GM08714 (cell line): ENCODE data around the gene RGS19.

ENCODE experiments used
- H3K4me3 ChIP-seq: fragments of 200-500 bp; sonication (Bioruptor generic); 2 replicates; pipeline ENCODE4 v1.5.1; 2014; ENCODE audit warnings: mild to moderate bottlenecking, low read length, inconsistent platforms
- ZNF274 ChIP-seq: IDR thresholded peaks from 2 replicates; pipeline ENCODE4 v1.6.1; 2012; ENCODE audit warnings: mild to moderate bottlenecking, low read depth, low read length

The RGS19 gene

GRCh38 chr20:64051561-64052325 lies 27.6 kb downstream of the RGS19 start:
- no peak overlapping the region for H3K4me3 ChIP-seq
- no peak for TF ChIP-seq ZNF274

- no peak overlapping the region for H3K4me3 ChIP-seq
- TF ChIP-seq ZNF274: no peak
These were observed 28.3 kb downstream of the RGS19 start for GRCh38 chr20:64051033-64051452.

GRCh38 chr20:64050261-64051032 lies 28.9 kb downstream of the RGS19 start:
- no peak for TF ChIP-seq ZNF274
- H3K4me3 ChIP-seq: no peak overlapping the region

- H3K4me3 ChIP-seq: no peak overlapping the region
- TF ChIP-seq ZNF274: no peak
These were observed 29.4 kb downstream of the RGS19 start for GRCh38 chr20:64049878-64050260.

GRCh38 chr20:64049060-64049877 lies 30.0 kb downstream of the RGS19 start, which contains the start of gene SOX18:
Gene SOX18, minus strand, starts transcription at chr20:64049639. Its CDS starts 123 bp downstream, at chr20:64049516.
- H3K4me3 ChIP-seq: no peak within 1 kb of the TSS

GRCh38 chr20:64048402-64049044 lies 30.8 kb downstream of the RGS19 start:
- H3K4me3 ChIP-seq: no peak overlapping the region
- TF ChIP-seq ZNF274: no peak

More at GRCh38 chr20:64049060-64049877, 30.0 kb downstream of the RGS19 start, which contains the start of gene SOX18:
- TF ChIP-seq ZNF274: no peak

- no peak for TF ChIP-seq ZNF274
- H3K4me3 ChIP-seq: no peak overlapping the region
These were observed 31.3 kb downstream of the RGS19 start for GRCh38 chr20:64047968-64048401.

GRCh38 chr20:64047046-64047389 lies 32.3 kb downstream of the RGS19 start:
- no peak overlapping the region for H3K4me3 ChIP-seq
- no peak for TF ChIP-seq ZNF274

- no peak overlapping the region for H3K4me3 ChIP-seq
- no peak for TF ChIP-seq ZNF274
These were observed 33.8 kb downstream of the RGS19 start for GRCh38 chr20:64045346-64046011.

GRCh38 chr20:64044484-64045247 lies 34.7 kb downstream of the RGS19 start:
- H3K4me3 ChIP-seq: no peak overlapping the region
- TF ChIP-seq ZNF274: no peak

- no peak overlapping the region for H3K4me3 ChIP-seq
- no peak for TF ChIP-seq ZNF274
These were observed 35.5 kb downstream of the RGS19 start for GRCh38 chr20:64043768-64044167.

- TF ChIP-seq ZNF274: no peak
- peak overlapping the region; percentile 23; the same call in 1 of the 2 replicates for H3K4me3 ChIP-seq
These were observed 37.1 kb downstream of the RGS19 start for GRCh38 chr20:64042054-64042781.
